Liver (tissue), 9 donors: ENCODE data around the gene GBX2. TPM values are rescaled to one million over a fixed set of nuclear protein-coding genes. Genes with fewer than 3 reads are reported as not detected.

Experiments
- DNase-seq: peaks from one replicate; pipeline ENCODE4 v3.0.0-alpha.2; 2017; ENCODE audit warnings: low spot score
- H3K27ac ChIP-seq, 2 donors: one replicate each; pipeline ENCODE4 v1.7.0; 2013; ENCODE audit warnings: inconsistent platforms in 2 of 2, low read length in 2 of 2, control low read depth in 1 of 2, low read depth in 1 of 2, mild to moderate bottlenecking in 1 of 2
- H3K27me3 ChIP-seq, 4 donors: one replicate each; pipeline versions ENCODE4 v1.6.1 to v1.7.0; 2013; ENCODE audit warnings: low read length in 3 of 4, inconsistent platforms in 1 of 4, mild to moderate bottlenecking in 1 of 4, moderate library complexity in 1 of 4; ENCODE audit not compliant: control insufficient read depth in 4 of 4, insufficient read depth in 4 of 4
- H3K36me3 ChIP-seq, 4 donors: one replicate each; pipeline versions ENCODE4 v1.6.1 to v1.7.0; 2013; ENCODE audit warnings: low read length in 3 of 4, mild to moderate bottlenecking in 3 of 4, low read depth in 1 of 4, moderate library complexity in 1 of 4; ENCODE audit not compliant: control insufficient read depth in 4 of 4, insufficient read depth in 3 of 4
- H3K4me1 ChIP-seq, 4 donors: one replicate each; pipeline versions ENCODE4 v1.6.1 to v1.7.0; 2013; ENCODE audit warnings: low read length in 3 of 4, mild to moderate bottlenecking in 3 of 4, moderate library complexity in 1 of 4; ENCODE audit not compliant: control insufficient read depth in 4 of 4, insufficient read depth in 4 of 4
- H3K4me3 ChIP-seq, 3 donors: one replicate each; pipeline versions ENCODE4 v1.6.1 to v1.7.0; 2013; ENCODE audit warnings: low read length in 3 of 3, control low read depth in 1 of 3, low read depth in 1 of 3, mild to moderate bottlenecking in 1 of 3
- H3K9ac ChIP-seq, 2 donors: one replicate each; pipeline ENCODE4 v1.7.0; 2013; ENCODE audit warnings: low read length in 2 of 2, mild to moderate bottlenecking in 2 of 2, moderate library complexity in 2 of 2, control low read depth in 1 of 2, low read depth in 1 of 2
- H3K9me3 ChIP-seq, 4 donors: one replicate each; pipeline versions ENCODE4 v1.6.1 to v1.7.0; 2013; ENCODE audit warnings: low read length in 3 of 4; ENCODE audit not compliant: control insufficient read depth in 4 of 4
- FOXA1 ChIP-seq: IDR thresholded peaks from 2 replicates; pipeline ENCODE4 v1.6.1; 2016; ENCODE audit warnings: antibody characterized with exemption
- FOXA2 ChIP-seq: IDR thresholded peaks from 2 replicates; pipeline ENCODE4 v1.6.1; 2016; ENCODE audit warnings: antibody characterized with exemption
- HNF4A ChIP-seq, 2 donors: conservative IDR thresholded peaks; 2 replicates each; pipeline ENCODE4 v1.6.1; 2016; ENCODE audit warnings: antibody characterized with exemption in 2 of 2, mild to moderate bottlenecking in 2 of 2
- HNF4G ChIP-seq: IDR thresholded peaks from 2 replicates; pipeline ENCODE4 v1.6.1; 2016; ENCODE audit warnings: antibody characterized with exemption
- RAD21 ChIP-seq, 2 donors: IDR thresholded peaks; 2 replicates each; pipeline ENCODE4 v1.6.1; 2016; ENCODE audit warnings: antibody characterized with exemption in 2 of 2, mild to moderate bottlenecking in 2 of 2
- SP1 ChIP-seq: IDR thresholded peaks from 2 replicates; pipeline ENCODE4 v1.6.1; 2018; ENCODE audit warnings: antibody characterized with exemption, mild to moderate bottlenecking
- TAF1 ChIP-seq: conservative IDR thresholded peaks from 2 replicates; pipeline ENCODE4 v1.6.1; 2016; ENCODE audit warnings: antibody characterized with exemption, mild to moderate bottlenecking
- YY1 ChIP-seq: IDR thresholded peaks from 2 replicates; pipeline ENCODE4 v1.6.1; 2016; ENCODE audit warnings: antibody characterized with exemption, mild to moderate bottlenecking
- WGBS: extraction: QIAGEN DNeasy Blood & Tissue Kit; methylation state at CpG from one replicate; pipeline ENCODE4 v1.1.7; 2013; 5-methylcytosine and 5-hydroxymethylcytosine counted together
- polyA plus RNA-seq, 2 donors: library from polyadenylated mRNA; stranded (reverse) in 1 of 2; unstranded in 1 of 2; fragments of 200-250 nt in 1 of 2; fragments of >200 nt in 1 of 2; fragmentation: Nextera tagmentation in 1 of 2; extraction: Ambion mirVana in 1 of 2; gene quantifications; one replicate each; pipeline versions ENCODE4 v1.2.1 to v1.2.3, GENCODE V29; 2013 to 2015
- total RNA-seq, 2 donors: library from RNA; depleted of rRNA; stranded (reverse); fragments of >200 nt; gene quantifications; one replicate each; pipeline ENCODE4 v1.2.3, GENCODE V29; 2014
- TF ChIP-seq, protein P1 (sequence below): IDR thresholded peaks from 2 replicates; pipeline ENCODE4 v1.6.1; 2016; ENCODE audit warnings: antibody characterized with exemption, mild to moderate bottlenecking
- TF ChIP-seq, protein P2 (sequence below): IDR thresholded peaks from 2 replicates; pipeline ENCODE4 v1.6.1; 2016; ENCODE audit warnings: antibody characterized with exemption
- TF ChIP-seq, protein P3 (sequence below): fragments of 150-350 bp; IDR thresholded peaks from 2 replicates; pipeline ENCODE4 v1.5.1; 2017; ENCODE audit warnings: improper control_type of control experiment, low read depth, low read length; ENCODE audit not compliant: missing input control
- donor health status: healthy.
- donor health status: healthy.
- donor health status: healthy.
- donor health status: healthy.
- donor health status: healthy.

Gene GBX2
- total and polyA plus RNA-seq, 4 donors: not detected

DNA sequence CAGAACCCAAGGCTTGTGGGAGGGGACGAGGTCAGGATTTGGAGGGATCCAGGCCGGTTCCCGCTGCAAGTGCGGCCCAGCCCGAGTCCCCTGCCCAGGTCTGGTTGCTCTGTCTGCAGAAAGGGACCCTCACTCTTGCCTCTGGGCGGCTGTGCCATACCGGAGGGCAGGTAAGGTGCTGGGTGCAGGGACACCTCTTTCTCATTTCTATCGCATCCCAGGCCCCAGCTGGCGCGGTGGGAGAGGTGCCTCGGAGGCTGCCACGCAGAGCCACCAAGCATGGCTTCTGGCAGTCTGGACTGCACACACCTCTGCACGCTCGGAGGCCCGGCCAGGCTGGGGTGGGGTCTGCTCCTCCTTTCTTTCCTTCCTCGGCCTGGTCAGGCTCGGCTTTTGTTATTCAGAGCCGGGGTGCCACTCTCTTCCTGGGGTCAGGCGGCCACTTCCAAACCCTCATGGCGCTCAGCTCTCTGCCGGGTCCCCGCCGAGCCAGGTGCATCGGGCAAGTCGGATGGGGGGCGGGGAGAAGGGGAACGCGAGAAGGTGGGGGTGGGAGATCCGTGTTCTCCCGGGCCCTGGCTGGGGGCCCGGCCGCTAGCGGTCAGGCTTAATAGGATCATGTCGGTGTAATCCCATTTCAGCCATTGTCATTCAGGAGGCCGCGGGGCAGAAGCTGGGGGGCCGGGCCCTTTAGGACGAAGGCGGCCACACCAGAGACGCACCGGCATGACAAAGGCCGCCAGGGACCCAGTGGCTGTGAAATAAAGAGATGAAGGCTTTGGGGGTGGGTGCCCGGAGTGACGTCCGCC, 9.0 kb downstream of the GBX2 start:
- H3K36me3 ChIP-seq: no peaks in the 10 kb centered on the region

DNA sequence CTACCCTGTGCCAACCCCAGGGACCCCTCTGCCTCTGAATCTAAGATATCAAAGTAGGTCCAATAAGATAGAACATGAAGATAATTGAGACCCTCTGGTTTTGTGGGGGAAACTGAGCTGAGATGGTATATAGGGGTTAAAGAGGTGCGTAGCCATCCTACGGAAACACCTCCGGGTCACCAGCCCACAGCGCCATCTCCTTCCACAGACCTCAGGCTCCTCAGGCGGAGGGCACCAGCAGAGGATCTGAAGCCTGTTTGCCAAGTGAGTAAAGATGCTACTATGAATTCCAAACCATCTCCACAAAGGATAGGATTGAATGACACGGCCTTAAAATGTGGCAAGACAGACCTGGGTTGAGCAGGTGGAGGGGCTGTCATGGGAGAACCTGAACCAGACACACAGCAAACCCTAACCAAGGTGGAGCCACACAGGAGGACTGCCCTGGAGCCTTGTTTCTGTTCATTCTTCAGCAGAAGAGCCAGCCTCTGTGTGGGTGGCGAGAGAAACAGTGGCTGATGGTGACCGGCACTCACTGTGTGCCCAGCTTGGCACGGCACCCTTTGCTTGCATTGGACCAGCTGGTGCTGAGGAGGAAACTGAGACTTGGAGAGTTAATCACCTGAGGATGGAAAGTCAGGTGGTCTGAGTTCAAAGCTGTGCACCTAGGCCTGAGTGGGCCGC, 10.2 kb downstream of the GBX2 start:
- H3K4me3 ChIP-seq: no peak overlapping the region
- TF ChIP-seq RAD21 (IDR thresholded peaks at IDR 0.05) (no peak), TAF1 (no peak), YY1 (no peak), HNF4A (conservative IDR thresholded peaks at IDR 0.05) (no peak), FOXA2 (no peak), HNF4G (no peak), SP1 (no peak), FOXA1 (no peak)
- TF ChIP-seq, protein P1, sequence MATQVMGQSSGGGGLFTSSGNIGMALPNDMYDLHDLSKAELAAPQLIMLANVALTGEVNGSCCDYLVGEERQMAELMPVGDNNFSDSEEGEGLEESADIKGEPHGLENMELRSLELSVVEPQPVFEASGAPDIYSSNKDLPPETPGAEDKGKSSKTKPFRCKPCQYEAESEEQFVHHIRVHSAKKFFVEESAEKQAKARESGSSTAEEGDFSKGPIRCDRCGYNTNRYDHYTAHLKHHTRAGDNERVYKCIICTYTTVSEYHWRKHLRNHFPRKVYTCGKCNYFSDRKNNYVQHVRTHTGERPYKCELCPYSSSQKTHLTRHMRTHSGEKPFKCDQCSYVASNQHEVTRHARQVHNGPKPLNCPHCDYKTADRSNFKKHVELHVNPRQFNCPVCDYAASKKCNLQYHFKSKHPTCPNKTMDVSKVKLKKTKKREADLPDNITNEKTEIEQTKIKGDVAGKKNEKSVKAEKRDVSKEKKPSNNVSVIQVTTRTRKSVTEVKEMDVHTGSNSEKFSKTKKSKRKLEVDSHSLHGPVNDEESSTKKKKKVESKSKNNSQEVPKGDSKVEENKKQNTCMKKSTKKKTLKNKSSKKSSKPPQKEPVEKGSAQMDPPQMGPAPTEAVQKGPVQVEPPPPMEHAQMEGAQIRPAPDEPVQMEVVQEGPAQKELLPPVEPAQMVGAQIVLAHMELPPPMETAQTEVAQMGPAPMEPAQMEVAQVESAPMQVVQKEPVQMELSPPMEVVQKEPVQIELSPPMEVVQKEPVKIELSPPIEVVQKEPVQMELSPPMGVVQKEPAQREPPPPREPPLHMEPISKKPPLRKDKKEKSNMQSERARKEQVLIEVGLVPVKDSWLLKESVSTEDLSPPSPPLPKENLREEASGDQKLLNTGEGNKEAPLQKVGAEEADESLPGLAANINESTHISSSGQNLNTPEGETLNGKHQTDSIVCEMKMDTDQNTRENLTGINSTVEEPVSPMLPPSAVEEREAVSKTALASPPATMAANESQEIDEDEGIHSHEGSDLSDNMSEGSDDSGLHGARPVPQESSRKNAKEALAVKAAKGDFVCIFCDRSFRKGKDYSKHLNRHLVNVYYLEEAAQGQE: no peak
- TF ChIP-seq, protein P2, sequence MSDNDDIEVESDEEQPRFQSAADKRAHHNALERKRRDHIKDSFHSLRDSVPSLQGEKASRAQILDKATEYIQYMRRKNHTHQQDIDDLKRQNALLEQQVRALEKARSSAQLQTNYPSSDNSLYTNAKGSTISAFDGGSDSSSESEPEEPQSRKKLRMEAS: no peak
- TF ChIP-seq, protein P3, sequence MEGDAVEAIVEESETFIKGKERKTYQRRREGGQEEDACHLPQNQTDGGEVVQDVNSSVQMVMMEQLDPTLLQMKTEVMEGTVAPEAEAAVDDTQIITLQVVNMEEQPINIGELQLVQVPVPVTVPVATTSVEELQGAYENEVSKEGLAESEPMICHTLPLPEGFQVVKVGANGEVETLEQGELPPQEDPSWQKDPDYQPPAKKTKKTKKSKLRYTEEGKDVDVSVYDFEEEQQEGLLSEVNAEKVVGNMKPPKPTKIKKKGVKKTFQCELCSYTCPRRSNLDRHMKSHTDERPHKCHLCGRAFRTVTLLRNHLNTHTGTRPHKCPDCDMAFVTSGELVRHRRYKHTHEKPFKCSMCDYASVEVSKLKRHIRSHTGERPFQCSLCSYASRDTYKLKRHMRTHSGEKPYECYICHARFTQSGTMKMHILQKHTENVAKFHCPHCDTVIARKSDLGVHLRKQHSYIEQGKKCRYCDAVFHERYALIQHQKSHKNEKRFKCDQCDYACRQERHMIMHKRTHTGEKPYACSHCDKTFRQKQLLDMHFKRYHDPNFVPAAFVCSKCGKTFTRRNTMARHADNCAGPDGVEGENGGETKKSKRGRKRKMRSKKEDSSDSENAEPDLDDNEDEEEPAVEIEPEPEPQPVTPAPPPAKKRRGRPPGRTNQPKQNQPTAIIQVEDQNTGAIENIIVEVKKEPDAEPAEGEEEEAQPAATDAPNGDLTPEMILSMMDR: no peak
- WGBS: 91% methylated on average over 10 of the region's 10 CpGs
- no peak overlapping the region for H3K27ac ChIP-seq
- no peaks in the 10 kb centered on the region for H3K36me3 ChIP-seq
- no peak overlapping the region for H3K9ac ChIP-seq
- H3K9me3 ChIP-seq: peaks cover 0 to 7% (median 2%) of the 10 kb centered on the region in 4 donors
- peaks cover 0 to 12% (median 9%) of the 10 kb centered on the region in 4 donors for H3K27me3 ChIP-seq
- no peaks in the 10 kb centered on the region for H3K4me1 ChIP-seq
- DNase-seq: no peak

More for the DNA sequence above, 9.0 kb downstream of the GBX2 start:
- Histone ChIP-seq H3K9ac (no peak overlapping the region), H3K4me1 (peaks cover 3 to 9% (median 7%) of the 10 kb centered on the region in 4 donors), H3K27me3 (peaks cover 0 to 24% (median 9%) of the 10 kb centered on the region in 4 donors), H3K27ac (no peak overlapping the region), H3K9me3 (peaks cover 0 to 3% (median 1%) of the 10 kb centered on the region in 4 donors), H3K4me3 (no peak overlapping the region)
- TF ChIP-seq YY1: no peak
- TF ChIP-seq, protein P2: no peak
- TF ChIP-seq, protein P1: no peak
- TF ChIP-seq, protein P3: no peak
- no peak for TF ChIP-seq HNF4A (conservative IDR thresholded peaks at IDR 0.05)
- no peak for TF ChIP-seq TAF1
- TF ChIP-seq FOXA1: no peak
- no peak for DNase-seq
- 15% methylated on average over 45 of the region's 45 CpGs for WGBS
